ENCODE results near the gene PSD2. TPM values are rescaled to one million over a fixed set of nuclear protein-coding genes. Genes with fewer than 3 reads are reported as not detected.

The PSD2 gene
- total RNA-seq, 1 experiment from 2014 or later = 0.22 TPM

- no peak overlapping the region for H3K27ac ChIP-seq (ENCODE audit: insufficient read length, low read depth, low read length)
- H3K4me1 Mint-ChIP-seq = peaks cover 4 to 16% of the 10 kb centered on the region in 2 experiments; a peak in 1 of 4 replicates
- H3K23me2 ChIP-seq (ENCODE audit: insufficient read length, low read depth, low read length, poor library complexity, severe bottlenecking) = no peaks in the 10 kb centered on the region
- H4K91ac ChIP-seq (ENCODE audit: insufficient read length, low read depth, low read length) = no peak overlapping the region
- H3K23ac ChIP-seq (ENCODE audit: insufficient read length, low read depth, low read length) = no peak overlapping the region
- no peak overlapping the region for H2BK15ac ChIP-seq (ENCODE audit: low read depth, low read length)
- no peak overlapping the region for H2BK120ac ChIP-seq (ENCODE audit: low read depth, low read length, poor library complexity, severe bottlenecking)
- no peaks in the 10 kb centered on the region; a peak in 1 of 7 replicates for H3K36me3 Mint-ChIP-seq (ENCODE audit: insufficient read depth in 1 of 3, low read depth in 3 of 3)
- no peak overlapping the region for H3K9ac ChIP-seq (ENCODE audit: extremely low read depth, insufficient read length, low read length)
- no peak for DNase-seq
- H3K4me1 ChIP-seq (ENCODE audit: insufficient read depth, low read length) = no peaks in the 10 kb centered on the region
- no peak overlapping the region for H3T11ph ChIP-seq (ENCODE audit: low read length)
- no peak overlapping the region for H3K56ac ChIP-seq (ENCODE audit: insufficient read length, low read depth, low read length)
- H3K4ac ChIP-seq (ENCODE audit: low read depth, low read length) = no peak overlapping the region
- H2BK5ac ChIP-seq (ENCODE audit: insufficient read length, low read length) = no peak overlapping the region
- H4K20me1 ChIP-seq (ENCODE audit: control insufficient read depth, insufficient read depth, insufficient read length) = peaks cover 3% of the 10 kb centered on the region
- no peak for TF ChIP-seq CTCF (conservative IDR thresholded peaks at IDR 0.05)
- no peak overlapping the region for H2BK12ac ChIP-seq (ENCODE audit: insufficient read length, low read depth, low read length)
- no peak overlapping the region; a peak in 1 of 7 replicates for H3K27ac Mint-ChIP-seq
- H3K18ac ChIP-seq (ENCODE audit: insufficient read length, low read depth, low read length) = no peak overlapping the region
- no peaks in the 10 kb centered on the region for H3K79me2 ChIP-seq (ENCODE audit: insufficient read depth, low read length)
- no peak overlapping the region for H3K4me2 ChIP-seq (ENCODE audit: insufficient read depth, insufficient read length, low read length)
- H4K8ac ChIP-seq (replicated peaks; ENCODE audit: insufficient read length, low read depth, low read length) = no peak overlapping the region
- no peak overlapping the region for H3K4me3 Mint-ChIP-seq
- H3K14ac ChIP-seq (ENCODE audit: insufficient read depth, low read length) = no peak overlapping the region; the same call in 1 of the 2 replicates
- no peak overlapping the region for H2AFZ ChIP-seq (ENCODE audit: low read length)
- peaks cover 35% of the 10 kb centered on the region for H3K27me3 Mint-ChIP-seq (ENCODE audit: low read depth)
- no peak overlapping the region for H2BK20ac ChIP-seq (ENCODE audit: low read depth, low read length, poor library complexity, severe bottlenecking)
- WGBS (ENCODE audit: extremely low coverage, insufficient read length, low lambda C conversion rate) = no CpG with 5 or more reads among the region's 3 CpGs
- H3K27me3 ChIP-seq (ENCODE audit: insufficient read depth, low read length) = no peaks in the 10 kb centered on the region
- no peak overlapping the region for H4K5ac ChIP-seq (ENCODE audit: insufficient read length, low read depth, low read length)
- H2AK5ac ChIP-seq (ENCODE audit: insufficient read length, low read length) = no peak overlapping the region
- no peaks in the 10 kb centered on the region for H3K79me1 ChIP-seq (ENCODE audit: insufficient read depth, low read depth, low read length, poor library complexity, severe bottlenecking)
- no peaks in the 10 kb centered on the region for H3K9me3 ChIP-seq (ENCODE audit: control insufficient read depth, low read depth, low read length)
- no peaks in the 10 kb centered on the region for H3K9me3 Mint-ChIP-seq
Observed at GRCh38 chr5:139884144-139884543, 88.5 kb downstream of the PSD2 start.

Measured in H9 (cell line).